Hematopoietic multipotent progenitor cell treated with erythropoietin and hydrocortisone succinate and interleukin-3 and kit ligand, for 6 days (in vitro differentiated cells): ENCODE data around the gene ITFG1.
A peak's percentile ranks its signal among the peaks of the same experiment; 100 is the strongest.
"Not testable (repeated sequence)": the region's sequence is repeated elsewhere in the genome, so short reads cannot be mapped to it uniquely, and the experiment has no call there.

ENCODE experiments used
- DNase-seq: peaks from one replicate; pipeline ENCODE4 v3.0.0-alpha.2; 2015

ITFG1 gene

DNA sequence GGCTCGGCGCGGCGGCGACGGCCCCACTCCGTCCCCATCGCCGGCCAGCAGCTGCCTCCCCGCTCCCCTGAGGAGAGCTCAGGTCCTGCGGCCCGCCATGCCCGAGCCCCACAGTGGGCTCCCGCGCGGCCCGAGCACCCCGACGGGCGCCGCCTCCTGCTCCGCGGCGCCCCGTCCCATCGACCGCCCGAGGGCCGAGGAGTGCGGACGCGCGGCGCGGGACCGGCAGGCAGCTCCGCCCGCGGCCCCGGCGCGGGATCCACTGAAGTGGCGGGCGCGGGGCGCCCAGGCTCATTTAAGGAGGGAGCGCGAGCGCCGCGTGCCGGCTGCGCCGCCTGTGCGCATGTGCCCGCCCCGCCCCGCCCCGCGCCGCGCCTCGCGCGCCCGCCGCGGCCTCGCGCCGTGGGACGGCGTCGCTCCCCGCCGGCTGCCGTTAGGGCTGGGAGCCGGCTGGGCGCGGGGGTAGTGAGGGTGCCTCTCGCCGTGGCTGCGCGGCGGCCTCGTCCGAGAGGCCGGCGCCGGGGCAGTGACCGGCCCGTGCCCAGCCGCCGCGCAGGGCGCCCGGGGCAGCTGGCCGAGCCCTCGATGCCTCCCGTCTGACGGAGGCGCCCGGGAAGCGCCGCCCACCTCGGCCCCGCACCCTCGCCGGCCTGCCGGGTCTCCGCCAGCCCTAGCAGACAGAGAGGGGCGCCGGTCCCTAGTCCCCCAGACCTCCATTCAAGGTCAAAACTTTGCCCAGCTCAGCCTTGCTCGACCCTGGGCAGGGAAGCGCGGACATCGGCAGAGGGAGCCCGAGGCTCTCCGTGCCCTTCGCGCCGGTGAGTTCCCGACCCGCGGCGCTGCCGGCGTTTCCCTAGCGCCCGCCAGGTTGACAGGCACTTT lies 316.9 kb downstream of the ITFG1 start, which contains the start of gene NETO2:
Gene NETO2 (minus strand): TSS at position 269 of the 882 bp plus-strand sequence. CDS start 333 bp downstream, outside the sequence.
- DNase-seq = peak; percentile 75

DNA sequence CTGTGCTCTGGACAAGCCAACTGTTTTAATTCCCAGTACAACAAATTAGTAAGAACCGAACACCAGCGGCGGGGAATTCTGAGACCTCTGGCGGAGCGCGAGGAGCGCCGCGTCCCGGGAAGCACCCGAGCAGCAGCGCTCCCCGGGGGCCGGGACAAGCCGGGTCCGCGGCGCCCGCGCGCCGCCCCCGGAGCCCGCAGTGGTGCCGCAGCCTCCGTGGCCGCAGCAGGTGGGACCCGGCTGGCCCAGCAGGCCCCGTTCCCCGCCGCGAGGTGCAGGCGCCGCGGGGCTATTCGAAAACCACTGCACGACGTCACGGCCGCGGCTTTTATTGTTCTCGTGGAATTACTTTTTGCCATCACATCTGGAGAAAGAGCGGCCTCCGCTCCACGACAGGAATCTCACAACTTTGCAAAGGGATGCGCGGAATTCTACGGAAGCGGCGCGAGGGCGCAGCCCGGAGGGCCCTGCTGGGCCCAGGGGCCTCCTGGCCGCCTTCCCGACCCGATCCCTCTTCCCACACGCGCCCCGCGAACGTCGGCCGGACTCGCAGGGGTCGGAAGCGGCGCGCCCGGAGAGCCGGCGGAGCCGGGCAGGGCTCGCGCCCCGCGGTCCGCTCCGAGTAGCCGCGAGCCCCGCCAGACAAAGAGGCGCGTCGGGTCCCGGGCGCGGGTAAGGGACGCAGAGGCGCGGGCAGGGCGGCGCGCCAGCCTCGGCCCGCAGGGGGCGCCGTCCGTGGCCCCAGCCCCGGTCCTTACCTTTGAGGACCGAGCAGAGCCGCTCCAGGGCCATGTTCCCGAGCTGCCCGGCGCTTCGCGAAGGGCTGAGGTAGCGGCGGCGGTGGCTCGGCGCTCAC lies 317.8 kb downstream of the ITFG1 start:
- DNase-seq = peak; percentile 71

GRCh38 chr16:47142486-47142820 lies 318.4 kb downstream of the ITFG1 start:
- DNase-seq = peak; percentile 56

DNA sequence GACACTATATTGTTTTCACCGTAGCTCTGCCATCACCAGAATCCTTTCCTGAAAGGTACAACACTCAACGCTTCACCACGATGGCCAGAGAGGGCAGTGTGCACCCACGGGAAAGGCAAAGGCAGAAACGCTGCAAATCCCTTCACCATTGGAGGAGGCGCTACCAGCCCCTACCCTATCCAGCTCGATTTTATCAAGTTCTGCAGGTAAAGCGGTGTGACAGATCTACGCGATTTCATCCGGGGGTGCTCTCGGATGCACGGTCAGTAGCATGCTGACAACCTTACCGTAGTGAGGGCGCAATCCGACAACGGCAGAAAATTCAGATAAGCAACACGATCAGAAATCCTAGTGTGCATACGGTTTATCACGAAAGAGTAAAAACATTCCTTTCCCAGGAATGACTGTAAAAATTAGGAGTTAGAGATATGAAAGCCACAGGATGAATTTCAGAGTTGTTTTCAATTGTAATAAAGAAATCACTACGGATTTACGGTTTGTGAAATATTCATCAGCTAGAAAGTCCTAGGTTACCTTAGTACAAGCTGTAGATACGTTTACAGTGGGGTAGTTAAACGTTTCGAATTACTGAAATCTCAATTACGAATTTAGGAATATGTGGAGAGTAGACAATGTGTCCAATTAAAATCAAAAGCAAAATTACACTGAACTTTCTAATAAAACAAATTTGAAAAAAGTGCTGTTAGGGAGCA lies 318.9 kb downstream of the ITFG1 start:
- DNase-seq = peak; percentile 91

DNA sequence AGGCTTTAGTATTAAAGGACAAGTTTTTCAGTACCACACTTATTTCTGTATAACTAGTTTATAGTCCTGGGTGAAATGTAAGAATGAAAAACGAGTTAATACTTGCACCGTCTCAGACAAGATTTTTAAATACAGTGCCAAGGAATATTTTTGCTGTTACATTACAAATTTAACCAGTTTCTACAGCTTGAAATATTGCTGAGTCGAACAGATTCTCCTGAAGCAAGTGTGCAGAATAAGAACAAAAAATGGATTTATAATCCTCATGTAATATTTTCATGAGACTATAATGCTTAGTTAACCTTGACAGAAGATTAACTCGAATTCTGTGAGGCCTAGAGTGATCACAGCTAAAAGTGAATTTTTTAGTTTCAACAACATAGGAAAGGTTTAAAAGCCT lies 320.2 kb downstream of the ITFG1 start:
- no peak for DNase-seq

DNA sequence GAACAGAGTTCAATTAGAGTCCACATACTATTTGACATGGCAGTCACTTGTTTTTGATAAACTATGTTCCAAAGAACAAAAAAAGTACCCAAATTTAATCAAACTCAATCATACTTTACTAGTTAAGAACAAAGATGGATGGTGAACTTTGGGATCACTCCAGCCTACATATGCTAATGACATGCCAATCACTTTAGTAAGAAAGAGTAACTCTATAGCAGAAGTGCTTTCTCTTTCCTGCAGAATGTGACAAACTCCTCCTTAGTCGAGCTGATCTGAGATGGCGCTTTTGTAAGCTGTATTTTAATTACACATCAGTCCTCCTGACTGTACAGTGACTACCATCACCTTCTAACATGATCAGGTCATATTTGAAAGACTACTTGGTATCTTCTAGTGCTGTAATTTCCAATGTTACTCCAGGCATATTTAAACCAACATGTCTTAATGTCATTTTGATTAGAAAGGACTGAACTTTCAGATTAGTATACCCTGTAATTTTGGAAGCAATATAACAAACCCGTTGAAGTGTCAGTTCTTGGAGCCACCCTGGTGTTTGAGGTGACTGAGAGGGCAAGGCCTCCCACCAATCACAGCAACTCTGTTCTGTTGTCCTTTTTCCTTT lies 321.2 kb downstream of the ITFG1 start:
- DNase-seq = no peak

DNA sequence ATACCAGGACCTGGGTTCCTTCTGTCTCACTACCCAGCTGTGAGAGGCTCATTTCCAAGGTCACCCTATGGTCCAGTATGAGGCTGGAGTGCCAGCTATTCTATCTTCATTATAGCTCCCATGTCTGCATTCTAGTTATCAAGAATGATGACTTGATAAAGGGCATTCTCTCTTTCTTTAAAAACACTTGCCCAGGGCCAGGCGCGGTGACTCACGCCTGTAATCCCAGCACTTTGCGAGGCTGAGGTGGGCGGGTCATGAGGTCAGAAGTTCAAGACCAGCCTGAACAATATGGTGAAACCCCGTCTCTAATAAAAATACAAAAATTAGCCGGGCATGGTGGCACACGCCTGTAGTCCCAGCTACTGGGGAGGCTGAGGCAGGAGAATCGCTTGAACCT lies 322.9 kb downstream of the ITFG1 start:
- not testable (repeated sequence) for DNase-seq

DNA sequence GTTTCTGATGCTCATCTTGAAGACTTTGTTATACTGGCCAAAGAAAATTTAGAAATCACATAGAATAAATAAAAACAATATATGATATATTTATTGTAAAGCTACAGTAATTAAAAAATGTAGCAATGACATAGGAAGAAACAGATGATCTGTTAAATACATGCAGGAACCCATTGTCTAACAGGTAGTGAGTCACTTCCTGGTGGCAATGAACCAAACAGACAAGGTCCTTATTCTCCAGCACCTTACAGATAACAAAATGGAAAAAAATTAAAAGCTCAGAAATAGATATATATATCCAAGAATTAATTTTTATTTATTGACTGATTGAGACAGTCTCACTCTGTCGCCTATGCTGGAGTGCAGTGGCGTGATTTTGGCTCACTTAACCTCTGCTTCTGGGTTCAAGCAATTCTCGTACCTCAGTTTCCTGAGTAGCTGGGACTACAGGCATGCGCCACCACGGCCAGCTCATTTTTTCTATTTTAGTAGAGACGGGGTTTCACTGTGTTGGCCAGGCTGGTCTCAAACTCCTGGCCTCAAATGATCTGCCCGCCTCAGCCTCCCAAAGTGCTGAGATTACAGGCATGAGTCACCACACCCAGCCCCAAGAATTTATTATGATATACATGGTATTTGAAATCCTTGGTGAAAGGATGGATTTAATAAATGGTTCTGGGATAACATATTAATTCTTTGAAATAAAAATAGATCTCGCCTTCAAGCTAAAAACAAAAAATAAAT lies 324.6 kb downstream of the ITFG1 start:
- no peak for DNase-seq

GRCh38 chr16:47134550-47134949 lies 326.3 kb downstream of the ITFG1 start:
- no peak for DNase-seq

DNA sequence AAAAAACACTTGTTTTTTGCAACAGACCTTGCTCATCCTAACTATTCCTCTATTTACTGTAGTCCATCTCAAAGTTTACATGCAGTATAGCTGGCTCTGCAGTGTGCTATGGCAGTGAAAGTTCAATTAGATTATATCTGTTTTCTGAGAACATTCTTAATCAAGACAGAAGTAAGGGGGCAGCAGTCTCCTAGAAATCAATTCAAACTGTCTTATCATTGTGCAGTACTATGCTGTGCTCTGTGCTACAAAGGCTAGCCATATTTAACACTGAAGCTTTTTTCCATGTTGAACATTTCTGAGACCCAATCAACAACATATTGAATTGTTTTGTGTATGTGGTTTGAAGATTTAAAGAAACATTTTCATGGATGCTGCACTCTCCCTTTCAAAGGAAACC lies 328.6 kb downstream of the ITFG1 start:
- peak; percentile 35 for DNase-seq

DNA sequence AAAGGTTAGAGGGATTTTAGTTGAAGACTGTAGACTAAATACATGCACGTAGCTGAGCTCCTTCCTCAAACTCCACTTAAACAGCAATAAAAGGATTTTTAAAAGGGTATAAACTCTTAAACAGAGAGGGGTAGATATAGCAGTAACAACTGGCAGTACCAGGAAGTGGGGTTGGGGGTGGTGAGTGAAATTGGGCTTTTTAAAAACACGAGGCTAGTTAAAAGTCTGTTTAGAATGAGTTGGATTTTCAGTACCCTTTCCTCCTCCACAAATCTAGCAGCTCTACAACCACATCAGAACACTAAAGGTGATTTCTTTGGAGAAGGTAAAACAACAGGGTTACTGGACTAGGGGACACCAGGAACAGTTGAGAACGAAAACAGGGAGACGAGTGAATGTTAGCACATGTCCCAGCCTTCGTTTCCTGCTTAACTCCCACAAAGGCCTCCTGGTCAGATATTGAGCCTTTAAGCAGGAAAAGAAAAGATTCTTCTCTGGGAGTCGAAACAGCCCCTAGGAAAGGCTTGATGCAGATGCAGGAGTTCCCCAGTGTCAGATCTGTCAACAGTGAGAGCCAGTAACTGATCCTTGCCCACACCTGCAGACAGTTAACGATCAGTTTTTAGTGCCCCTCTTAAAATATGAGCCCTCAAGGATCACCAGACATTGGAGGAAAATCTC lies 331.0 kb downstream of the ITFG1 start:
- DNase-seq = no peak

GRCh38 chr16:47127541-47127940 lies 333.3 kb downstream of the ITFG1 start:
- DNase-seq = no peak

DNA sequence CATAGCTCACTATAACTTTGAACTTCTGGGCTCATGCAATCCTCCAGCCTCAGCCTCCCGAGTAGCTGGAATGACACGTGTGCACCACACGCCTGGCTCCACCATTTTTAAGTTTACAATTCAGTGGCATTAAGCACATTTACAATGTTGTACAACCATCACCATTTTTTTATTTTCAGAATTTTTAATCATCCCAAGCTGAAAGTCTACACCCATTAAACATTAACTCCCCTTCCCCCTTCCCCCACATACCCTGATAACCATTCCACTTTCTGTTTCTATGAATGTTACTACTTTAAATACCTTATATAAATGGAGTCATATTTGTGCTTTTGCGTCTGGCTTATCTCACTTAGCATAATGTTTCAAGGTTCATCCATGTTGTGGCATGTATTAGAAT lies 335.1 kb downstream of the ITFG1 start:
- DNase-seq = no peak

DNA sequence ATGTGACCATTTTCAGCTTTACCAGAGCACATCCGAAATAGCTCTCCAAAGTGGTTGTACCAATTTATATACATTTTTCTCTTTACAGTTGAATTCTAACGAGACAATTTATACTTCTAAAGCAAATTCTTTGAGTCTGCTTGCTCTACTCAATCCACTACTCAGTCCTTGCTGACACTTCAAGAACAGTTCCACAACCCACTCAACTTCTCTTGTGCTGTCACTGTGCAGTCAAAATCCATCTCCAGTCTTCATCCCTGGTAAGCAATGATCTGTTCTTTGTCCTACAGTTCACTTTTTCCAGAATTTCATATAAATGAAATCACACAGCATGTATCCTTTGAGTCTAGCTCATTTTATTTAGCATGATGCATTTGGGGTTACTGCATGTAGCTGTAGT lies 347.7 kb downstream of the ITFG1 start:
- DNase-seq = no peak

DNA sequence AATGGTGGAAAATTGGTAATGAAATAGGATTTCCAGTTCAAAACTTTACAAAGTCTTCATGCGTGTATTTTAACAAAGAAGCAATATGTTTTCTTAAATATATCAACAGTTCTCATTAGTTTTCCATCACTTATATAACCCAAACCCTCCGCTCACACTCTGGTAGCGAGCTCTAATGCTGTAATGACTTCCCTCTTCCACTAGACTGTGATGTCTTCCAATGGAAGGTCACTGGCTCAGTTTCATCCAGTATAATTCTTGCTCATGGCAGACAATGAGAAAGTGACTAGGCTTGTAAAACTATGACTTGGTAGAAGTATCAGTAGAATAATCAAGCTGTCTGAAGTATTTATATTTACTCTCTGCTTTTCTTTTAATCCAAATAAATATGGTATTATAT lies 349.9 kb downstream of the ITFG1 start:
- DNase-seq = peak; percentile 11

- DNase-seq = no peak
Observed at GRCh38 chr16:47109361-47109760, 351.5 kb downstream of the ITFG1 start.
